HG02840 (cell line): Measurements from ENCODE around the gene ZNF276.
"Not testable (repeated sequence)": the region's sequence is repeated elsewhere in the genome, so short reads cannot be mapped to it uniquely, and the experiment has no call there.

Experiments used
- ATAC-seq: cut with Tn5 transposase; IDR thresholded peaks from one replicate; pipeline ENCODE4 v1.9.1; 2021; ENCODE audit warnings: mild to moderate bottlenecking, moderate library complexity, moderate number of reproducible peaks; ENCODE audit not compliant: unreplicated experiment, low FRiP score

The ZNF276 gene, protein sequence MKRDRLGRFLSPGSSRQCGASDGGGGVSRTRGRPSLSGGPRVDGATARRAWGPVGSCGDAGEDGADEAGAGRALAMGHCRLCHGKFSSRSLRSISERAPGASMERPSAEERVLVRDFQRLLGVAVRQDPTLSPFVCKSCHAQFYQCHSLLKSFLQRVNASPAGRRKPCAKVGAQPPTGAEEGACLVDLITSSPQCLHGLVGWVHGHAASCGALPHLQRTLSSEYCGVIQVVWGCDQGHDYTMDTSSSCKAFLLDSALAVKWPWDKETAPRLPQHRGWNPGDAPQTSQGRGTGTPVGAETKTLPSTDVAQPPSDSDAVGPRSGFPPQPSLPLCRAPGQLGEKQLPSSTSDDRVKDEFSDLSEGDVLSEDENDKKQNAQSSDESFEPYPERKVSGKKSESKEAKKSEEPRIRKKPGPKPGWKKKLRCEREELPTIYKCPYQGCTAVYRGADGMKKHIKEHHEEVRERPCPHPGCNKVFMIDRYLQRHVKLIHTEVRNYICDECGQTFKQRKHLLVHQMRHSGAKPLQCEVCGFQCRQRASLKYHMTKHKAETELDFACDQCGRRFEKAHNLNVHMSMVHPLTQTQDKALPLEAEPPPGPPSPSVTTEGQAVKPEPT

GRCh38 chr16:89720813-89721545, at the start of gene ZNF276, which contains the start of gene VPS9D1:
ZNF276 (plus strand) TSS chr16:89721537; CDS start chr16:89721641, 104 bp downstream.
VPS9D1 (minus strand) TSS chr16:89720898; CDS start chr16:89720861, 37 bp downstream.
- ATAC-seq, result peak; percentile 50

DNA sequence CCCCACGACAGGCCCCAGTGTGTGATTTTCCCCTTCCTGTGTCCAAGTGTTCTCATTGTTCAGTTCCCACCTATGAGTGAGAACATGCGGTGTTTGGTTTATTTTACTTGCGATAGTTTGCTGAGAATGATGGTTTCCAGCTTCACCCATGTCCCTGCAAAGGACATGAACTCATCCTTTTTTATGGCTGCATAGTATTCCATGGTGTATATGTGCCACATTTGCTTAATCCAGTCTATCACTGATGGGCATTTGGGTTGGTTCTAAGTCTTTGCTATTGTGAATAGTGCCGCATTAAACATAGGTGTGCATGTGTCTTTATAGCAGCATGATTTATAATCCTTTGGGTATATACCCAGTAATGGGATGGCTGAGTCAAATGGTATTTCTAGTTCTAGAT, 49.8 kb upstream of the ZNF276 start:
- ATAC-seq, result not testable (repeated sequence)

- no peak for ATAC-seq
Observed at GRCh38 chr16:89672177-89672941, 49.0 kb upstream of the ZNF276 start.

DNA sequence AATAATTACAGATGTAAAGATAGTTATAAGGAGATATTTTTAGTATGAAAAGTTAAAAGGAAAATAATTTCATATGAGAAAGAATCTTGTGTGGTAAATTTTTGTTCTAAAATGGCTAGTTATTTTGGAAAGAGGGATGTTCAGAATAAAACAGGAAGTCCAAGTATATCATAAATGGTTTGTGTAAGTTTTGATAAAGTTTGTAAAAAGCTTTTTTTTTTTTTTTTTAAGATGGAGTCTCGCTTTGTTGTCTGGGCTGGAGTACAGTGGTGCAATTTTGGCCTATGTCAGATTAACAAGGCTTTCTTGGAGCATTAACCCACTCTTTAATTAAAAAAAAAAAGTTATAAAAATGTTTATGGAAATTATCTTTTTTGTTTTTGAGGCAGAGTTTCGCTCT, 43.1 kb upstream of the ZNF276 start:
- no peak for ATAC-seq

DNA sequence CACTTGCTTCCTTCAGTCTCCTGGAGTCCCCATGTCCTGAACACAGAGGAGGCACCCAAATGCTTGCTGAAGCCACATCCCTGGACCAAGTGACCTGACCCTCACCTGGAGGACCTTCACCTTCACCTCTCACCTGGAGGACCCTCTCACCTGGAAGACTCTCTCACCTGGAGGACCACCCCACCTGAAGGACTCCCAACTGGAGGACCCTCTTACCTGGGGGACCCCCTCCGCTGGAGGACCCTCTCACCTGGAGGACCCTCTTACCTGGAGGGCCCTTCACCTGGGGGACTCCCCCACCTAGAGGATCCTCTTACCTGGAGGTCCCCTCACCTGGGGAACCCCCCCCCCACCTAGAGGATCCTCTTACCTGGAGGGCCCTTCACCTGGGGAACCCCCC, 35.4 kb upstream of the ZNF276 start:
- no peak for ATAC-seq

- ATAC-seq, result peak; percentile 81
Observed at GRCh38 chr16:89686520-89687091, 34.7 kb upstream of the ZNF276 start, which contains the start of gene CDK10. CDK10 (plus strand) TSS chr16:89686689; CDS start chr16:89686711, 22 bp downstream.

DNA sequence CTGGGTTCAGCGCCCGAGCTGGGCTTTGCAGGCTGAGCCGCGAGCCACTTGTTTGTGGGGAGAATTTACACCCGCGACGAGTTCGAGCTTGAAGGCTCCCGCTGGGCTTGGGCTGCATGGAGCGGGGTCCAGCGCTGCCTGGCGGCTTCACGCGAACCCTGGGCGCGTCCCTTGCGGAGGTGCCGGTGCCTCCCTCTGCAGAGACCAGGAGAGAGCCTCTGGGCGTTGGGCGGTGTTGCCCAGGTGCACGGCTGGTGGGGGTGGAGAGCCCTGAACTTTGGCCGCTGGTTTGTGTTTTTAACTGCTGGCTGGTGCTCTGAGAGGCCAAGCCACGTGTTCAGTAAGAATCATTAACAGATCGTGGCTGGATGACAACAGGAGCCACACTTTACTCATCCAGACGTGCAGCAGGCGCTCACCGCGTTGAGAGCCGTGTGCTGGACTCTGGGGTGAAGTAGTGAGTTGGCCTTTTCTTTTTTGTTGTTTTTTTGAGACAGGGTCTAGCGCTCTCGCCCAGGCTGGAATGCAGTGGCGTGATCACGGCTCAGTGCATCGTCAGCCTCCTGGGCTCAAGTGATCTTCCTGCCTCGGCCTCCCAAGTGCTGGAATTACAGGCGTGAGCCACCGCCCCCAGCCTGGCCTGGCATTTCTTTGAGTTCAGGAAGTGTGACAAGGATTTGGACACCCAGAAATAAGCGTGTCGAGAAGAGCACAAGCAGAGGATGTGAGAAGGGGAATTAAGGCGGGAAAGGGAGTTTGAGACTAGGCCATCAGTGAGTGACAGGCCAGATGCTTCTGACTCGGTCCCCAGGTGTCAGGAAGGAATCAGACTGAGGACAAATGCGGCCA, 34.0 kb upstream of the ZNF276 start:
- ATAC-seq, result peak; percentile 33

GRCh38 chr16:89688395-89688794, 32.9 kb upstream of the ZNF276 start:
- ATAC-seq, result no peak

GRCh38 chr16:89689142-89689541, 32.2 kb upstream of the ZNF276 start:
- ATAC-seq, result no peak

- ATAC-seq, result not testable (repeated sequence)
Observed at GRCh38 chr16:89689621-89690020, 31.7 kb upstream of the ZNF276 start.

- no peak for ATAC-seq
Observed at GRCh38 chr16:89690392-89690901, 30.9 kb upstream of the ZNF276 start.

GRCh38 chr16:89691231-89691985, 29.9 kb upstream of the ZNF276 start:
- no peak for ATAC-seq

- no peak for ATAC-seq
Observed at GRCh38 chr16:89691986-89692569, 29.3 kb upstream of the ZNF276 start.

- no peak for ATAC-seq
Observed at GRCh38 chr16:89693289-89693731, 28.0 kb upstream of the ZNF276 start.

GRCh38 chr16:89693931-89694783, 27.2 kb upstream of the ZNF276 start:
- ATAC-seq, result no peak

- ATAC-seq, result not testable (repeated sequence)
Observed at GRCh38 chr16:89694784-89695085, 26.6 kb upstream of the ZNF276 start.
